K562 (cell line): Measurements from ENCODE around the gene RAP1A. TPM values are rescaled to one million over a fixed set of nuclear protein-coding genes. Genes with fewer than 3 reads are reported as not detected.
"Not testable (repeated sequence)": the region's sequence is repeated elsewhere in the genome, so short reads cannot be mapped to it uniquely, and the experiment has no call there.

Source experiments
- ATAC-seq: fragments of 200-7000 bp; cut with Tn5 transposase; 3 replicates; pipeline ENCODE4 v1.9.1; 2020; ENCODE audit warnings: moderate library complexity
- BruUV-seq: library from RNA; stranded (reverse); fragments of 400-500 nt; replicated peaks from 2 replicates; lab custom pipeline; 2021; lab: Mats Ljungman, UMichigan
- CTCF ChIA-PET: fragments of 300-600 bp; formaldehyde crosslinking; extraction: SDS; loops from one replicate; lab custom pipeline; 2021; ENCODE audit warnings: low intra/inter-chr PET ratio; lab: Yijun Ruan, JAX
- POLR2A ChIA-PET: fragments of 300-600, 350-650 bp; sonication (Branson Sonifier 250); formaldehyde crosslinking; extraction: SDS; loops from one replicate; lab custom pipeline; 2021; ENCODE audit warnings: antibody characterized with exemption, inconsistent platforms; lab: Yijun Ruan, JAX
- DNase-seq, 4 experiments: peaks; one replicate each; pipeline versions ENCODE4 v3.0.0 to v3.0.0-alpha.2; 2011 to 2018; ENCODE audit warnings: low spot score in 3 of 4, mixed read lengths in 3 of 4; ENCODE audit errors: extremely low read depth in 1 of 4
- FAIRE-seq: peaks from 2 replicates; lab custom pipeline; 2011; peaks lifted over from hg19 to GRCh38; lab: Jason Lieb, UNC
- H2AFZ ChIP-seq: 2 replicates; pipeline ENCODE4 v1.6.0; 2011; ENCODE audit warnings: low read depth, low read length, control low read depth, inconsistent platforms
- H3K27ac ChIP-seq: fragments of 200-600 bp; 3 replicates; pipeline ENCODE4 v1.8.0; 2011; ENCODE audit warnings: low read depth, mild to moderate bottlenecking, control low read depth, inconsistent platforms, low read length, moderate library complexity, mixed read lengths; ENCODE audit errors: extremely low read depth
- H3K27me3 ChIP-seq, 2 experiments: fragments of 300-600 bp in 1 of 2; 2 replicates in 1 of 2; 3 replicates in 1 of 2; pipeline versions ENCODE4 v1.6.0 to v1.8.0; 2011; ENCODE audit warnings: inconsistent platforms in 2 of 2, low read length in 2 of 2, mild to moderate bottlenecking in 1 of 2, mixed read lengths in 1 of 2, moderate library complexity in 1 of 2; ENCODE audit not compliant: control insufficient read depth in 2 of 2, insufficient read depth in 2 of 2
- H3K36me3 ChIP-seq: fragments of 300-600 bp; 3 replicates; pipeline ENCODE4 v1.8.0; 2011; ENCODE audit warnings: mild to moderate bottlenecking, low read length, inconsistent platforms; ENCODE audit not compliant: control insufficient read depth, insufficient read depth
- H3K4me1 ChIP-seq, 2 experiments: fragments of 200-600 bp in 1 of 2; replicated peaks in 1 of 2; 2 replicates in 1 of 2; 3 replicates in 1 of 2; pipeline versions ENCODE4 v1.5.1 to v1.8.0; 2011; ENCODE audit warnings: inconsistent platforms in 2 of 2, low read length in 2 of 2, mild to moderate bottlenecking in 1 of 2, mixed read lengths in 1 of 2, moderate library complexity in 1 of 2; ENCODE audit not compliant: control insufficient read depth in 2 of 2, insufficient read depth in 2 of 2
- H3K4me2 ChIP-seq: 2 replicates; pipeline ENCODE4 v1.6.1; 2011; ENCODE audit warnings: low read length, control low read depth, inconsistent platforms, mixed read lengths; ENCODE audit not compliant: insufficient read depth
- H3K4me3 ChIP-seq: fragments of 200-600 bp; sonication (generic), shearing (Covaris generic); 2 replicates; pipeline ENCODE4 v1.5.1; 2016; ENCODE audit warnings: control low read depth, inconsistent platforms
- H3K79me2 ChIP-seq: fragments of 200-600 bp; 3 replicates; pipeline ENCODE4 v1.8.0; 2011; ENCODE audit warnings: low read length, inconsistent platforms; ENCODE audit not compliant: control insufficient read depth, insufficient read depth
- H3K9ac ChIP-seq, 2 experiments: 2 replicates each; pipeline versions ENCODE4 v1.6.0 to v1.6.1; 2011; ENCODE audit warnings: low read depth in 2 of 2, low read length in 2 of 2, control low read depth in 1 of 2, inconsistent platforms in 1 of 2, mild to moderate bottlenecking in 1 of 2, mixed read lengths in 1 of 2; ENCODE audit not compliant: insufficient read depth in 1 of 2
- H3K9me1 ChIP-seq: one replicate; pipeline ENCODE4 v1.6.0; 2011; ENCODE audit warnings: inconsistent platforms, mild to moderate bottlenecking, low read length, moderate library complexity; ENCODE audit not compliant: control insufficient read depth, insufficient read depth
- H3K9me3 ChIP-seq: replicated peaks from 2 replicates; pipeline ENCODE4 v1.5.1; 2011; ENCODE audit warnings: low read depth, low read length, inconsistent platforms; ENCODE audit not compliant: control insufficient read depth, insufficient read depth
- H4K20me1 ChIP-seq: replicated peaks from 2 replicates; pipeline ENCODE4 v1.6.1; 2011; ENCODE audit warnings: low read length, inconsistent platforms, mixed read lengths; ENCODE audit not compliant: control insufficient read depth, insufficient read depth
- CBFB ChIP-seq: sonication (generic); formaldehyde crosslinking; IDR thresholded peaks from 2 replicates; pipeline ENCODE4 v1.4.0; 2020; ENCODE audit warnings: mild to moderate bottlenecking, missing genetic modification reagents
- CBX3 ChIP-seq, 2 experiments: IDR thresholded peaks; 1 replicate in 1 of 2; 2 replicates in 1 of 2; pipeline ENCODE4 v1.6.1; 2012; ENCODE audit warnings: inconsistent platforms in 2 of 2, low read length in 2 of 2, borderline replicate concordance in 1 of 2, control low read depth in 1 of 2
- MCM3 ChIP-seq: fragments of 450-650 bp; IDR thresholded peaks from 2 replicates; pipeline ENCODE4 v1.6.1; 2016
- NFIX ChIP-seq: fragments of 250-450 bp; sonication (Bioruptor Pico); IDR thresholded peaks from 2 replicates; pipeline ENCODE4 v1.4.0; 2020; ENCODE audit warnings: low read depth, mild to moderate bottlenecking, moderate library complexity
- POLR2G ChIP-seq: fragments of 200-400 bp; formaldehyde crosslinking; IDR thresholded peaks from 2 replicates; pipeline ENCODE4 v1.6.1; 2017; ENCODE audit warnings: low read depth, mild to moderate bottlenecking, antibody characterized with exemption, low read length, moderate library complexity
- PRMT5 ChIP-seq: sonication (generic); formaldehyde crosslinking; IDR thresholded peaks from 2 replicates; pipeline ENCODE4 v1.5.0; 2020; ENCODE audit warnings: missing genetic modification reagents
- PTTG1 ChIP-seq: fragments of 450-650 bp; IDR thresholded peaks from 2 replicates; pipeline ENCODE4 v1.6.1; 2016; ENCODE audit warnings: low read depth, mild to moderate bottlenecking, missing genetic modification characterization, missing compliant biosample characterization
- ZKSCAN1 ChIP-seq: fragments of 150-350 bp; IDR thresholded peaks from 2 replicates; pipeline ENCODE4 v1.6.1; 2016; ENCODE audit warnings: low read depth, low read length
- ZNF277 ChIP-seq: fragments of 250-450 bp; sonication (Bioruptor Pico); IDR thresholded peaks from 2 replicates; pipeline ENCODE4 v1.8.0; 2022; ENCODE audit warnings: inconsistent platforms, mild to moderate bottlenecking, moderate library complexity, borderline replicate concordance
- WGBS: fragments of 100-300 bp; shearing (Covaris generic); methylation state at CpG from one replicate; pipeline ENCODE4 v1.1.6; 2016; ENCODE audit warnings: low coverage, mixed read lengths; ENCODE audit not compliant: insufficient coverage; ENCODE audit errors: missing lambda C conversion rate; 5-methylcytosine and 5-hydroxymethylcytosine counted together
- in situ Hi-C: fragments of 300-500 bp; cut with MboI; formaldehyde crosslinking; loops from 4 replicates; pipeline ENCODE4 v1.15.0; 2018; ENCODE audit warnings: inconsistent platforms, mixed read lengths
- intact Hi-C: fragments of 100-400 bp; cut with micrococcal nuclease; formaldehyde crosslinking; loops from 2 replicates; pipeline ENCODE4 v1.14.2; 2022
- polyA plus RNA-seq, 8 experiments: library from polyadenylated mRNA; depleted of rRNA in 4 of 8; stranded (reverse) in 5 of 8; unstranded in 3 of 8; fragments of >200 nt; fragmentation: Nextera tagmentation in 2 of 8; fragmentation: Illumina TruSeq in 1 of 8; extraction: Ambion mirVana in 2 of 8; extraction: Trizol in 1 of 8; gene quantifications; 2 replicates each; pipeline versions ENCODE4 v1.2.1 to v1.2.3, GENCODE V29; 2011 to 2014; ENCODE audit warnings: inconsistent platforms in 1 of 8, missing spikeins in 1 of 8
- total RNA-seq, 7 experiments: library from RNA; depleted of rRNA in 6 of 7; stranded (reverse); fragments of >200 nt in 6 of 7; fragmentation: Illumina TruSeq in 2 of 7; extraction: Trizol in 2 of 7; gene quantifications; 2 replicates each; pipeline versions ENCODE4 v1.2.1 to v1.2.3, GENCODE V29; 2011 to 2021; ENCODE audit warnings: low replicate concordance in 1 of 7
- TF ChIP-seq, protein P1 (sequence below): fragments of 450-650 bp; IDR thresholded peaks from 2 replicates; pipeline ENCODE4 v1.6.1; 2017; ENCODE audit warnings: mild to moderate bottlenecking, moderate library complexity

The RAP1A gene
- total and polyA plus RNA-seq, 9 of the 15 experiments (the other 6 are each of a cell fraction or from before 2014, with no cell fraction given) = 13.4 to 86.2 (median 32.5) TPM

DNA sequence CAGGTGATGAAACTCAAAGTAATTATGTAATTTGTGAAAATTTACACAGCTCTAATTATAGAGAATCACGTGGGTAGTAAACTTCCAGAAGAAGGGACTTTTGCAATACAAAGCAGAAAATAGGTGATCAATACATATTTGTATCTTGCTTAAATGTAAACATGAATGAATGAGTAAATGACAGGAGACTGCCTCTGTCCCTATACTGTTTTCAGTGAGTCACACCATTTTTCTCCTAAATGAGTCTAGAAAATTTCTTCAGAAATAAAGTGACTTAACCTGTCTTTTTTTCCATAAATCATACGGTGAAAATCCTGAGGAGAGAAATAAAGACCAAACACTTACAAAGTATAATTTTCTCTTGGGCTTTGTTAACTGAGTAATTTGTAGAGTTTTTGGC is 11.9 kb downstream of the RAP1A start:
- Histone ChIP-seq H3K9me3 (no peaks in the 10 kb centered on the region), H3K4me3 (no peak overlapping the region), H3K79me2 (peaks cover 92% of the 10 kb centered on the region), H3K4me2 (no peak overlapping the region), H2AFZ (no peak overlapping the region), H3K4me1 (peaks cover 0 to 8% of the 10 kb centered on the region in 2 experiments; a peak in 3 of 5 replicates), H3K9ac (no peak overlapping the region), H3K36me3 (0 out of 3 replicates have a peak, but pooled peaks cover 6% of the 10 kb centered on the region), H3K27me3 (no peaks in the 10 kb centered on the region), H4K20me1 (no peaks in the 10 kb centered on the region), H3K9me1 (no peaks in the 10 kb centered on the region), H3K27ac (no peak overlapping the region)
- FAIRE-seq = no peak
- DNase-seq = no peak
- CTCF ChIA-PET = no interaction called here
- intact Hi-C loops = no loop called here
- no peak for ATAC-seq
- in situ Hi-C loops = no loop called here
- no TSS peak for BruUV-seq
- TF ChIP-seq PRMT5 (CRISPR knock-in tag) (no peak), MCM3 (no peak), ZKSCAN1 (no peak), PTTG1 (tag) (no peak), CBX3 (IDR thresholded peaks at IDR 0.05; ENCODE audit: borderline replicate concordance in 1 of 2, low read length in 2 of 2) (no peak), NFIX (CRISPR knock-in tag) (no peak), ZNF277 (no peak), POLR2G (no peak), CBFB (CRISPR knock-in tag) (no peak)
- TF ChIP-seq, protein P1, sequence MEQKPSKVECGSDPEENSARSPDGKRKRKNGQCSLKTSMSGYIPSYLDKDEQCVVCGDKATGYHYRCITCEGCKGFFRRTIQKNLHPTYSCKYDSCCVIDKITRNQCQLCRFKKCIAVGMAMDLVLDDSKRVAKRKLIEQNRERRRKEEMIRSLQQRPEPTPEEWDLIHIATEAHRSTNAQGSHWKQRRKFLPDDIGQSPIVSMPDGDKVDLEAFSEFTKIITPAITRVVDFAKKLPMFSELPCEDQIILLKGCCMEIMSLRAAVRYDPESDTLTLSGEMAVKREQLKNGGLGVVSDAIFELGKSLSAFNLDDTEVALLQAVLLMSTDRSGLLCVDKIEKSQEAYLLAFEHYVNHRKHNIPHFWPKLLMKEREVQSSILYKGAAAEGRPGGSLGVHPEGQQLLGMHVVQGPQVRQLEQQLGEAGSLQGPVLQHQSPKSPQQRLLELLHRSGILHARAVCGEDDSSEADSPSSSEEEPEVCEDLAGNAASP = no peak
- 83% methylated on average over 2 of the region's 2 CpGs for WGBS
- POLR2A ChIA-PET = no interaction called here

GRCh38 chr1:111632771-111633170 is 13.2 kb downstream of the RAP1A start:
- CTCF ChIA-PET, intact Hi-C loops, H3K36me3 ChIP-seq, H4K20me1 ChIP-seq, H3K4me3 ChIP-seq, H3K4me1 ChIP-seq, DNase-seq, BruUV-seq, H3K9me1 ChIP-seq, ATAC-seq, H3K9me3 ChIP-seq, H3K27me3 ChIP-seq, H3K9ac ChIP-seq, H3K4me2 ChIP-seq, in situ Hi-C loops, FAIRE-seq, H2AFZ ChIP-seq, H3K27ac ChIP-seq: not testable (repeated sequence)
- 90% methylated on average over 4 of the region's 4 CpGs for WGBS
- POLR2A ChIA-PET = interaction anchor here (0.8 kb wide), 1 partner anchor 462 kb away, joined by 3 read pairs; no protein-coding TSS in a partner anchor
- H3K79me2 ChIP-seq = peaks cover 91% of the 10 kb centered on the region
